DMS153 (cell line): ENCODE measurements around the gene RTEL1.
"Not testable (repeated sequence)": the region's sequence is repeated elsewhere in the genome, so short reads cannot be mapped to it uniquely, and the experiment has no call there.

Source experiments
- DNase-seq: peaks from one replicate; lab custom pipeline; 2025; lab: John Stamatoyannopoulos, UW

Gene RTEL1

DNA sequence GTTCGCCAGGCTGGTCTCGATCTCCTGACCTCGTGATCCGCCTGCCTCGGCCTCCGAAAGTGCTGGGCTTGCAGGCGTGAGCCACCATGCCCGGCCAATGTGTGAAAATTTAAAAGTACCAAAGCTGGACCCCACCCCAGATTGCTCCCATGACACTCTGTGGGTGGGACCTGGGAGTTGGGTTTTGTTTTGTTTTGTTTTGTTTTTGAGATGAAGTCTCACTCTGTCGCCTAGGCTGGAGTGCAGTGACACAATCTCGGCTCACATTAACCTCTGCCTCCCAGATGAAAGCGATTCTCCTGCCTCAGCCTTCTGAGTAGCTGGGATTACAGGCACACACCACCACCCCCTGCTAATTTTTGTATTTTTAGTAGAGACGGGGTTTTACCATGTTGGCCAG is 13.6 kb downstream of the RTEL1 start:
- not testable (repeated sequence) for DNase-seq

DNA sequence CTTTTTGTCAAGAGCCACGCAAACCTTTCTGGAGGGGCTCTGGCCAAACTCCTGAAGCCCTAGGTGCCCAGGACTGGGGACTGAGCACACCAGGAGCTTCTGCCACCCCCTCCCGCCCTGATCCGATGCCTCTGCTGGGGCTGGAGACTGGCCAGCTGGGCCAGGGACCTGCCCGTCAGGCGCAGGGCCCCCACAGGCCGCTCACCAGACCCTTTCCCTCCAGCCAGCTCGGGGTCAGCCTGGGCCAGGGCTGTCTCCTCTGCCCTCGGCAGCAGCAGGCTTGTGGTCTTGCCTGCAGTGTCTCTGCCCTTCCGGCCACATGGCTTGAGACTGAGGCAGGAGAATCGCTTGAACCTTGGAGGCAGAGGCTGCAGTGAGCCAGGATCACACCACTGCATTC is 14.6 kb downstream of the RTEL1 start:
- no peak for DNase-seq

DNA sequence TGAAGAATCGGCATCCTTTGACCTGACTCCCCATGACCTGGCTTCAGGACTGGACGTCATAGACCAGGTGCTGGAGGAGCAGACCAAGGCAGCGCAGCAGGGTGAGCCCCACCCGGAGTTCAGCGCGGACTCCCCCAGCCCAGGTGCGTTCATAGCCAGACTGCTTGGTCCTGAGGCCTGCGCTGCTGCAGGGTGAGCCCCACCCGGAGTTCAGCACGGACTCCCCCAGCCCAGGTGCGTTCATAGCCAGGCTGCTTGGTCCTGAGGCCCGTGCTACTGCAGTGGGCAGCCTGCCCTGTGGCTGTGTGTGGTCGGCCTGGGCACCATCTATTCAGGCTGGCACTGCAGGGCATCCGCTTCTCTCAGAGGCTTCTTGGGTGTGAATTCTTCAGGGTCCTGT is 15.8 kb downstream of the RTEL1 start:
- no peak for DNase-seq

DNA sequence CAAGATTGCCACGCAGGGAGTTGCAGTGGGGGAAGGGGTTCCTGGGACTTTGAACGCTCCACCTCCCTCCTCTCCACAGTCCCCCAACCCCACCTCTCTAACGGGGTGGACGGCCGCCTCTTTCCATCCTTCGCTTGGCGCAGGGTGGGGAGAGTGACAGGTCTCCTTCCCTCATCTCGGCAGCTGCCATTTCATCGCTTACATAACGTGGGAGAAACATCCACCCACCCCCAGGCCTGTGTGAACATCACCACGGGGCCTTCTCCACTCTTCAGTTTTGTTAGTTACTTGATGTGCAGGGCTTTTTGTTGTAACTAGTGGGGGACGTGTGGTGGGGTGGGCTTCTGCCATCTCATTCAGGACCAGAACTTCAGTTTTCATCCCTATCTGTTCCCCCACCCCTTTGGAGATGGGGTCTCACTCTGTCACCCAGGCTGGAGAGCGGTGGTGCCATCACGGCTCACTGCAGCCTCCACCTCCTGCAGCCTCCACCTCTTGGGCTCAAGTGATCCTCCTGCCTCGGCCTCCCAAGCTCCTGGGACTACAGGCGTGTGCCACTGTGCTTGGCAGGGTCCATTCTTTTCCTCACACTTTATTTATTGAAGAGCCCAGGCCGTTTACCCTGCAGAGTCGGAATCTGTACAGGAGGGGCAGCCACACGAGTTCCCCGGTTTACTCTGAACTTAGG is 17.7 kb downstream of the RTEL1 start:
- DNase-seq: no peak

DNA sequence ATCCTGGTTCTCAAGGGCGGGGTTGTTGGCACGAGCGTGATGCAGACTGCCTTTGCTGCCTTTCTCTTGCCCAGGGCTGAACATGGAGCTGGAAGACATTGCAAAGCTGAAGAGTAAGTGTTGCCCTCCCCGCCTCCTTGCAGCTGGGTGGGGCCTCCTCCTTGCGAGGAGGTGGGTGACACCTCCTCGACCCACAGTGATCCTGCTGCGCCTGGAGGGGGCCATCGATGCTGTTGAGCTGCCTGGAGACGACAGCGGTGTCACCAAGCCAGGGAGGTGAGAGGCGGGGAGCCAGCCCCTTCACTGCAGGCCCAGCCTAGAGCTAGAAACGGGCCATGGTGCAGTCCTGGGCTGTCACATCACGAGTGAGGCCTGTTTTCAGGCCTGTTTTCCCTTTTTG is 20.0 kb downstream of the RTEL1 start:
- no peak for DNase-seq

DNA sequence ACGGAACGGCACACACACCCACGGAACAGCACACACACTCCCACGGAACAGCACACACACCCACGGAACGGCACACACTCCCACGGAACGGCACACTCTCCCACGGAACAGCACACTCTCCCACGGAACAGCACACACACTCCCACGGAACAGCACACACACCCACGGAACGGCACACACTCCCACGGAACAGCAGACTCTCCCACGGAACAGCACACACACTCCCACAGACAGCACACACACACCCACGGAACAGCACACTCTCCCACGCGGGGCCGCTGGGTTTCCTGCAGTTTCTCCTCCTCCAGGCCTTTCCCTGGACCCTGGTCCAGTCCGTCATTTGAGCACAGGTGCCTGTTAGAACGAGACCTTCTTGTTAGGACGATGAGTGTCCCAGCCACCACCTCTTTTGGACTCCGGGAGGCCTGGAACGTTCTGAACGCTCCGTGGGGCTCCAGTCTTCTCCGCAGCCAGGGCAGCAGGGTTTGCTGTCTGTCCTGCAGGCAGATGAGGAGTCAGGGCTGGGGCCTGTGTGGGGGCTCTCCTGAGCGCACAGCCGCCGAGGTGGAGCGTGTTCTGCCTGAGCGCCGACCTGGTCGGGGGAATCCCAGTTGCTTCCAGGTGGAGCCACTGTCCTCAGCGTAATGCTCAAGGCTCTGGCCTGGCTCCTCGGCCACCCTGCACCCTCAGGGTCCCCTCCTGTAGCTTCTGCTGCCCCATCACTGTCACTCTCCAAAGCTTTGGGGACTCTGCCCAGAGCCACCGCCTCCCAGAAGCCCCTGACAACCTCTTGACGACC is 20.8 kb downstream of the RTEL1 start:
- DNase-seq: no peak

DNA sequence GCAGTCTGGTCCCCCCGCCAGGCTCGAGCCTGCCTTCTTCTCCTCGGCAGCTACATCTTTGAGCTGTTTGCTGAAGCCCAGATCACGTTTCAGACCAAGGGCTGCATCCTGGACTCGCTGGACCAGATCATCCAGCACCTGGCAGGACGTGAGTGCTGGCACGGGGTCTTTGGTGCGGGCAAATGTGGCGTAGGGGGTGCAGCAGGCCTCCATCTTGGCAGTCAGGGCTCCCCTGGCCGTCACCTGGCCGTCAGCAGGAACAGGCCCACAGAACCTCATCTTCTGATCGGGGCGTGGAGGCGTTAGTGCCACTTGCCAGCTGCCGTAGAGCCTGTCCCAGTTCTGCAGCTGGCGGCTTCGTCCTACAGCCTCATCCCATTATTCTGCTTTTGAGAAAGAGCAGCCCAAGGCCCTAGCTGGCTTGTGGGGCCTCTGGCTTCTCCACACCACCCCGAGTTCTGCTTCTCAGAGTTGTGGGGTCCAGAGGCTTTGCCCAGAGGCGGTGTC is 21.7 kb downstream of the RTEL1 start:
- no peak for DNase-seq

DNA sequence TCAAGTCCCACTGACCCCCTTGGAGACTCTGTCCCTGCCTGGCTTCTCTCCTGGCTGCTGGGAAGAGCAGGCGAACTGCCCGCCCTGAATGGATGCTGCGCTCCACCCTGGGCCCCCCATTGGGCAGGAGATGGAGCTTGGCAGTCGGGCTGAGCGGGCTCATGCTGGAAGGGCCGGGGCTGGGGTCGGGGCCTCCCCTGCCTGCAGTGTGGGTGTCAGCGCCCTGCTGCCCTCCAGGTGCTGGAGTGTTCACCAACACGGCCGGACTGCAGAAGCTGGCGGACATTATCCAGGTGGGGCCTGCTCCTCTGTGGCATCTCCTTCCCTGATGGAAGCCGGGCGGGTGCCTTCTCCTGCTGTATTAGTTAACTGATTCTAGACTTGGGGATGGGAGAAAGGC is 22.3 kb downstream of the RTEL1 start:
- no peak for DNase-seq

DNA sequence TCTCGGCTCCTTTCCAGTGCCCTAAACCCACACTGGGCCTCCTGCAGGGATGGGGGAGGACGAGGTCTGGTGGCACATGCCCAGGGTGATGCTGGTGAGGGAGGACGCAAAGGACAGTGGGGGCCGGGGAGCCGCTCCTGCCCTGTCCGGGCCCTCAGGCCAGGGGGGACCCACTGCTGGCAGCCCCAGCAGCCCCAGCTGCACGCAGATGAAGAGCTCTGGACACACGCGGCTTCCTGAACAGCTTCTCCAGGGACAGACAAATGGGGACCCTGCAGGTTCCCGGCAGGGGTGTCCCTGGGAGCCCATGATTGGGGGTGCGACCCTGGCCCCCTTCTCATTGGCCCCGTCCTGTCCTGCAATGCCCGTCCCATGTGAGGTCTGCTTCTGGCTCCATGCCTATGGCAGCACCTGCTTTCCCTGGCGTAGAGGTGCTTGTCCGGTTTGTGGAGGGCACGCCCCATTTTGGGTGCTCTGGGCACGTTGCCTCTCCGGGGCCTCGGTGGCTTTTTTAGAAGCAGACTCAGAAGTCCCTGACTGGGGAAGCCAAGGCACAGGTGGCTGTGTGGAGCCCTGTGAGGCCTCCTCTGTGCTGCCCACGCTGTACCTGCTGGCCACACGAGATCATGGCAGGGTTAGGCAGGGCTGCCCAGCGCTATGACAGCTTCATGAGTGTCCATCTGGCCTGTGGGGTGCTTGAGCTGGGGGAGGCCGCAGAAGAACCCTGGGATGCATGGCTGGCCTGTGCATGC is 22.9 kb downstream of the RTEL1 start:
- DNase-seq: no peak

DNA sequence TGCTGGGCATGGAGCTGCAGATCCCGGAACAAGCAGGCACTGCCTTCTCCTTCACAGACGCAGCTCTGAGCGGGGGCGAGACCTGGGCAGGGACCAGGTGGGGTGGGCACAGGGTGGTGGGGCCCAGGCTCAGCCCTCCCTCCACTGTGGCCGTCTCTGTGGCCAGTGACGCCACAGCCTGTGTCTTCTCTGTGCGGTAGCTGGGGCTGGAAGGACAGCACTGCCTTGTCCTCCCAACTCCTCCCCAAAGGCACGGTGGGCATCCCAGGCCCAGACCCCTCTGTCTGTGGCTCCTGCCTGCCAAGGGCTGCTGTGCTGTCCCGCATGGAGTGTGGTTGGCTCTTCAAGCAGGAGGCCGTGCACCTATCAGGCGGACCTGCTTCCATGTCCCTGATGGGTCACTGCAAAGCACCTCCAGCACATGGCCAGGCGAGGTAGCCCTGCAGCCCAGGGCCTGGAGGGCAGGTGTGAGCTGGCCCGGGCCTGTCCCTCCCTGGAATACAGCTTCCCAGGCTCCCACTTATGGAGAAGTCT is 23.6 kb downstream of the RTEL1 start:
- DNase-seq: no peak

DNA sequence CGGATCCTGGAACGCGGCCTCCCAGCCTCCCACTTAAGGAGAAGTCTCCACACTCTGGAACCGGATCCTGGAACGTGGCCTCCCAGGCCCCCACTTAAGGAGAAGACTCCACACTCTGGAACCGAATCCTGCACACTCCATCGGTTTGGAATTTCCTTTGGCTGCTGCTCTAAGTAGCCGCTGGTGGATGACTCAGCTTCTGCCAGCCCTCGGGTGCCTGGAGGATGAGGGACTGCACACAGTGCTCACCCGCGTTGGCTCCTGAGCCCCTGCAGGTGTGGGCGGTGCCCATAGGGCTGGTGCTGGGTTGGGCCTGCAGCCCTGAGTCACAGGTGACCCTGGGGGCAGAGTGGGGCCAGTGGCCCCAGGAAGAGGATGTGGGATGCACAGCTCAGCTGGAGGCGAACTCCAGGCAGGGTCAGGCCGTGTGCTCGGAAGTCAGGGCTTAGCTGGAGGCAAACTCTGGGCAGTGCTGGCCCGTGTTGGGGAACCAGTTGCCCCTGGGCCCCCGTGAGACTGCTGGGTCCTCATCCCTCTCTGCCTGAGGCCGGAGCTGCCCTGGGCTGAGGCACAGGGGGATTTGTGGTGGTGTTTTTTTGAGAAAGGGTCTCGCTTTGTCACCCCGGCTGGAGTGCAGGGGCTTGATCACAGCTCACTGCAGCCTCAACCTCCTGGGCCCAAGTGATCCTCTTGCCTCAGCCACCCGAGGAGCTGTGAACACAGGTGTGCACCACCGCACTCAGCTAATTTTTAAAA is 24.4 kb downstream of the RTEL1 start:
- DNase-seq: no peak

DNA sequence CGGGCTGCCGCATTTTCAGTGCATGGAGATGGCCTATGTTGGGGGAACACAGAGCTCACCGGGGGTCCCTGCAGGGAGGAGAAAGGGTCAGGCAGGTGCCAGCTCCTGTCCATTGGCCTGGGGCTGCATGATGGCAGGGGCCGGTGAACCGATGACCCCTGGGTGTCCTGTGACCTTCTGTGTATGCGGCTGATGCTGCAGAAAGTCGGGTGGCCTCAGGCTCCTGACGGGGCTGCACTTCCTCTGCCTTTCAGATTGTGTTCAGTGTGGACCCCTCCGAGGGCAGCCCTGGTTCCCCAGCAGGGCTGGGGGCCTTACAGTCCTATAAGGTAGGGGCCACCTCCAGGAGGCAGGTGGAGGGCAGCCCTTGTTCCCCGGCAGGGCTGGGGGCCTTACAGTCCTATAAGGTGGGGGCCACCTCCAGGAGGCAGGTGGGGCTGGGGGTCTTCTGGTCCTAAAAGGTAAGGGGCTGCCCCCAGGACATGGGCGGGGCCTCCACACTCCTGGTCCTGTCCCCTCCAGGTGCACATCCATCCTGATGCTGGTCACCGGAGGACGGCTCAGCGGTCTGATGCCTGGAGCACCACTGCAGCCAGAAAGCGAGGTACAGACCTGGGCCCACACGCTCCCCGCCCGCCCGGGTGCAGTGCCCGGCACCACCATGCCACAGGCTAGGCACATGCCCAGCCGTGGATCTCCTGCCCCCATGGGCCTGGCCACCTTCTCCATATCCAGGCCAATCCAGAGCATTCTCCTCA is 27.3 kb downstream of the RTEL1 start:
- DNase-seq: no peak

DNA sequence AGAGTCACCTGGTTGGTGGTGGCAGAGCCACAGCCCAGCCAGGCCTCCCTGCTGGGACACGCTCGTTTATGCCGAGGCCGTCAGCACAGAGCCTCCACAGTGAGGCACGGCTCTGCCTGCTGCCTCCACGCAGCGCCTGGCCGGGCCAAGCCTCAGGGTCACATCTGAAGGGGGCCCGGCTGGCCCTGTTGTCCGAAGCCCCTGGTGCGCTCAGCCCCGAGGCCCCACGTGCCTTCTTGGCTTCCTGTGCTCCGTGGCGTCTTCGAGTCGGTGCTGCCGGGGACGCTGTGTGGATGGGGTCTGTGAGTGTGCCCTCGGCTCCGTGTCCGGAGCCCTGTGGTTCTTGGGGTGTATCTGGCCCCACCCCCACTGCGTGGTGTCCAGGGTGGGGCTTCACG is 28.0 kb downstream of the RTEL1 start:
- DNase-seq: no peak

DNA sequence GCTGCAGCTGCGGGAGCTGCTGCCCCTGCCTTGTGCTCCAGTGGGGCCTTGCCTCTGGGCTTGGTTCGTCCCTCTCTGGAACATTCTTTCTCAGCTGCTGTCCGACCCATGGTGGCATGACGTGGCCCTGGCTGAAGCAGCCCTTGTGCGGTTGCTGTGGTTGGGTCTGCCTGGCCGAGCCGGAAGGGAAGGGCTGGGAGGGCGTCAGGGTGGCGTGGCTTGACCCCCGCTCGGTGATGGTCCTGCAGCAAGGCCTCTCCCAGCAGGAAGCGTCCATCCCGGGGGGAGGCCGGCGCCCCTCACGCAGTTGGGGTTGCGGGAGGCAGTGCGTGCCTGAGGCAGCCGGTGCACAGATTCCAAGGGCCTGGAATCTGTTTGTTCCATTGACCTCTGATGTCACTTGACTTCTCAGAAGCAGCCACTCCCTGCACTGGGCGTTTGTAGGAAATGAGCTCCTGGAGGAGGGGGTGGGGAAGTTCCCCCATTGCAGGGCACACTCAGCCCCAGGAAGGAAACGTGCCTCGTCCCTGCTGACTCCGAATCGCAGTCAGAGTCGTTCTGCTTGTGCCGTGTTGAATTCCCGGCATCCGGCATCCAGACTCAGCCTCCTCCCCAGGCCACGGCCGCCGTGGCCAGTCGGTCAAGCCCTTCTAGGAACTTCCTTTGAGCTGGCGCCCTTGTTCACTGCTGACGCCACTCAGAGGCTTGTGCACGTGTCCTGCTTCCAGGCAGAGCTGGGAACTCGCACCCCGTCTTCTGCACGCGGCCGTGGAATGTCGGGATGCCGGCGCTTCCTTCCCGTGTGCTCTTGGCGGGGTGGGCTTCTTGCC is 28.6 kb downstream of the RTEL1 start:
- DNase-seq: no peak

DNA sequence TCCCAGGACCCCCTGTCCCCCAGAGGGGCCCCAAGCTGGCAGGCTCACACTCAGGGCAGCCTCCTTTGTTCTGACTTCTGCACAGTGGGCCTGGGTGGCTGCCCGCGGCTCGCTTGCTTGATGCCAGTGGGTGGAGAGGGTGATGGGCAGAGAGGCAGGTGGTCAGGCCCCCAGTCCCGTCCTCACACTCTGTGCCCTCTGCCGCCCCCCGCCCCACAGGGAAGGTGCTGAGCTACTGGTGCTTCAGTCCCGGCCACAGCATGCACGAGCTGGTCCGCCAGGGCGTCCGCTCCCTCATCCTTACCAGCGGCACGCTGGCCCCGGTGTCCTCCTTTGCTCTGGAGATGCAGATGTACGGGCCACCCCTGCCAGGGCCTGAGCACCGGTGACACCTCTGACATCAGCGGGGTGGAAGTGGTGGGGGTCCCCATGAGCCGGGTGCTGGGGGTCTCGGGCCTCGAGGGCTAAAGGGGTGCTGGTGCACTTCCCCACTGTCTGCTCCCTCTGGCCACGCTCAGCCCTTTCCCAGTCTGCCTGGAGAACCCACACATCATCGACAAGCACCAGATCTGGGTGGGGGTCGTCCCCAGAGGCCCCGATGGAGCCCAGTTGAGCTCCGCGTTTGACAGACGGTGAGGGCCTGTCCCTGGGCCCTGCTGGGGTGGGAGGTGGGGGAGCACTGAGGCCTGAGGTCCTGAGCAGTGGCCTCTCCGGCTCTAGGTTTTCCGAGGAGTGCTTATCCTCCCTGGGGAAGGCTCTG is 29.5 kb downstream of the RTEL1 start:
- DNase-seq: no peak

DNA sequence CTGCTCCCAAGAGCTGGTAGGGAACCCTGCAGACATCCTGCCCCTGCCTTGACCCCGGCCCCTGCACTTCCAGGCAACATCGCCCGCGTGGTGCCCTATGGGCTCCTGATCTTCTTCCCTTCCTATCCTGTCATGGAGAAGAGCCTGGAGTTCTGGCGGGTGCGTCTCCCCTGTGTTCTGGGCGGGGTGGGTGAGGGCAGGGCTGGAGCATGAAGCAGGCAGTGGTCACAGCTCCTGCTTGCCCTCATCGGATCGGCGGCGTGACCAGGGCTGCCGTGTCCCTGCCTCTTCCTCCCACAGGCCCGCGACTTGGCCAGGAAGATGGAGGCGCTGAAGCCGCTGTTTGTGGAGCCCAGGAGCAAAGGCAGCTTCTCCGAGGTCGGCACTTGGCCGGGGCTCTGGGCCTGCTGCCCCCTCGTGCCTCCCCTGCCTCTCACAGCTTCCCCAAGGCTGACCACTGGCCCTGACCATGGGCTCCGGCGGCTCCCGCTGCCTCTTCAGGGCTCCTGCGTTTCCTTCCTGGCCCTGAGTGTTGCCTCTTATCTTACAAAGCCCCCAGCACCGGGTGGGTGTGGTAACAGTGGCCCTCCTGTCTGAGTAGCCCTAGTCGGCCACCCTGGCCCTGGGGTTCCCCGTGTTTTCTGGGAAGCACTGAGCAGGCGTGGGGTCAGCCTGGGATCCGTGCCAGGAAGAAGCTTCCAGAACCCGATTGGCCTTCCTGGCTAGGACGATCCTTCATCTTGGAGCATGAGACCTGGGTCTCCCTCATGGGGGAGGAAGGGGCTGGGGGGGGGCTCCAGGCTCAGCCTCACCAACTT is 30.3 kb downstream of the RTEL1 start:
- no peak for DNase-seq

DNA sequence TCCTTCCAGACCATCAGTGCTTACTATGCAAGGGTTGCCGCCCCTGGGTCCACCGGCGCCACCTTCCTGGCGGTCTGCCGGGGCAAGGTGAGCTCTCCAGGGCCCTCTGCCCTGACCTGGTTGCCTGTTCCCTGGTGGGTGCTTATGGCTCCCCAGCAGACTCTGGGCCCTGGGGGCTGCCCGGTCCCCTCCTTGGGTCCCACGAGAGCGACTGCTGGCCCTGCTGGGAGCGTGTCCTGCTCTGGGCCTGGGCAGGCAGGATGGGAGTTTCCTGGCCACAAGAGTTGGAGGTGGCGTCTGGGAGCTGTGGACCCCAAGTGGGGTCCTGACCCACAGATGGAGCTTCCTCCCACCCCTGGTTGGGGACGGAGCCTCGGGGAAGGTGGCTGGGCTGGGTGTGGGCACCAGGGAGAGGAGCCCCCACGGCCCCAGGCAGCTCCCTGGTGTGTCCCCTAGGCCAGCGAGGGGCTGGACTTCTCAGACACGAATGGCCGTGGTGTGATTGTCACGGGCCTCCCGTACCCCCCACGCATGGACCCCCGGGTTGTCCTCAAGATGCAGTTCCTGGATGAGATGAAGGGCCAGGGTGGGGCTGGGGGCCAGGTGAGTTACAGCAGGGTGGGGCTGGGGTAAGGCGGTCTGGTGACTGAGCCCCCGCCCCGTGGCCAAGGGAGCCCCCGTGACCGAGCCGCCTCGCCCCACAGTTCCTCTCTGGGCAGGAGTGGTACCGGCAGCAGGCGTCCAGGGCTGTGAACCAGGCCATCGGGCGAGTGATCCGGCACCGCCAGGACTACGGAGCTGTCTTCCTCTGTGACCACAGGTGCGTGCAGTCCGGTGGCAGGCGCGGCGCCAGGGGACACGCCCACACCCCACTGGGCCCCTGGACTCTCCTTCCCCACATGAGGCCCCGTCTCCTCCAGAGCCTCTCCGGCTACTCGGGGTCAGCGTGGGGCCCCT is 31.2 kb downstream of the RTEL1 start:
- no peak for DNase-seq
